WERI-Rb-1 (cell line): Measurements from ENCODE around the gene BRAF.

Source experiments
- DNase-seq: peaks from one replicate; pipeline ENCODE4 v3.0.0-alpha.2; 2020
- H3K27ac ChIP-seq: fragments of 250-450 bp; sonication (Bioruptor Pico); 2 replicates; pipeline ENCODE4 v1.5.1; 2020; ENCODE audit warnings: mild to moderate bottlenecking, moderate library complexity
- H3K27me3 ChIP-seq: fragments of 250-450 bp; sonication (Bioruptor Pico); 2 replicates; pipeline ENCODE4 v1.5.1; 2021; ENCODE audit warnings: mild to moderate bottlenecking, low read depth, moderate library complexity; ENCODE audit not compliant: insufficient read depth, severe bottlenecking
- H3K36me3 ChIP-seq: fragments of 250-450 bp; sonication (Bioruptor Pico); 2 replicates; pipeline ENCODE4 v1.5.1; 2020; ENCODE audit warnings: mild to moderate bottlenecking, moderate library complexity
- H3K4me3 ChIP-seq: 2 replicates; pipeline ENCODE4 v1.5.1; 2011; ENCODE audit warnings: low read depth, mild to moderate bottlenecking, control low read depth, low read length
- H3K9me3 ChIP-seq: fragments of 250-450 bp; sonication (Bioruptor Pico); 2 replicates; pipeline ENCODE4 v1.5.1; 2021; ENCODE audit warnings: mild to moderate bottlenecking, moderate library complexity; ENCODE audit not compliant: severe bottlenecking
- CTCF ChIP-seq: IDR thresholded peaks from 2 replicates; pipeline ENCODE4 v1.5.1; 2011; ENCODE audit warnings: low read depth, mild to moderate bottlenecking, control low read depth, inconsistent platforms, low read length

BRAF gene

DNA sequence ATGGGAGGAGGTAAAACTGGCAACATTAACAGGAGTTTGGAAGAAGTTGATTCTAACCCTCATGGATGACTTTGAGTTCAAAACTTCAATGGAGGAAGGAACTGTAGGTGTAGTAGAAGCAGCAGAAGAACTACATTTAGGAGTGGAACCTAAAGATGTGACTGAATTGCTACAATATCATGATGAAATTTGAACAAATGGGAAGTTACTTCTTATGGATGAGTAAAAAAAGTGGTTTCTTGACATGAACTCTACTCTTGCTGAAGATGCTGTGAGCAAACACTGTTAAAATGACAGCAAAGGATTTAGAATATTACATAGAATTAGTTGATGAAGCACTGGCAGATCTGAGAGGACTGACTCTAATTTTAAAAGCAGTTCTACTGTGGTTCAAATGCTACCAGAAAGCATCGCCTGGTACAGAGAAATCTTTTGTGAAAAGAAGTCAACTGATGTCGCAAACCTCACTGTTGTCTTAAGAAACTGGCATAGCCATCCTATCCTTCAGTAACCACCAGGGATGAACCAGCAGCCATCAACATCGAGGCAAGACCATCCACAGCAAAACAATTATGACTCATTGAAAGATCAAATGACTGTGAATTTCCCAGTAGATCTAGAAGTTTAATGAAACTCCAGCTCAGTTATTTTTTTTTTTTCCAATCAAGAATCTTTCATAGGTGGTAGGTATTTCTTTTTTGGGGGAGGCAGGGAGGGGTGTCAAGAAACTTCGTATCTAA lies 20.8 kb downstream of the BRAF start:
- Histone ChIP-seq H3K4me3 (no peak overlapping the region), H3K27me3 (no peaks in the 10 kb centered on the region), H3K9me3 (no peaks in the 10 kb centered on the region), H3K27ac (no peak overlapping the region), H3K36me3 (no peaks in the 10 kb centered on the region)
- TF ChIP-seq CTCF, result no peak
- no peak for DNase-seq

DNA sequence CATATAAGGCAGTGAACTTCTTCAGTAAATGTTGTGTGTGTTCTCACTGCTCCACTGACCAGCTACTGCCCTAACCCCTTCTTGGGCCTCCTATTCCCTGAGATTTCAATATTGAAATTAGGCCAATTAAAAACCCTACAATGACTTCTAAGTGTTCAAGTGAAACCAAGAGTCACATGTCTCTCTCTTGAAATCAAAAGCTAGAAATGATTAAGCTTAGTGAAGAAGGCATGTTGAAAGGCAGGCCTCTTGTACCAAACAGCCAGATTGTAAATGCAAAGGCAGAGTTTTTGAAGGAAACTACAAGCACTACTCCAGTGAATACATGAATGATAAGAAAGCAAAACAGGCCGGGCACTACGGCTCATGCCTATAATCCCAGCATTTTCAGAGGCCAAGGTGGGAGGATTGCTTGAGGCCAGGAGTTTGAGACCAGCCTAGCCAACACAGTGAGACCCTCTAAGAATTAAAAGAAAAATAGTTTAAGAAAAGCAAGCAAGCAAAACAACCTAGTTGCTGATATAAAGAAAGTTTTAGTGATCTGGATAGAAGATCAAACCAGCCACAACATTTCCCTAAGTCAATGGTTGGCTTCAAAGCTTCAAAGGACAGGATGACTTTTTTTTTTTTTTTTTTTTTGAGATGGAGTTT lies 22.3 kb downstream of the BRAF start:
- TF ChIP-seq CTCF, result no peak
- Histone ChIP-seq H3K27ac (no peak overlapping the region), H3K36me3 (no peaks in the 10 kb centered on the region), H3K4me3 (no peak overlapping the region), H3K9me3 (no peaks in the 10 kb centered on the region), H3K27me3 (no peaks in the 10 kb centered on the region)
- no peak for DNase-seq

DNA sequence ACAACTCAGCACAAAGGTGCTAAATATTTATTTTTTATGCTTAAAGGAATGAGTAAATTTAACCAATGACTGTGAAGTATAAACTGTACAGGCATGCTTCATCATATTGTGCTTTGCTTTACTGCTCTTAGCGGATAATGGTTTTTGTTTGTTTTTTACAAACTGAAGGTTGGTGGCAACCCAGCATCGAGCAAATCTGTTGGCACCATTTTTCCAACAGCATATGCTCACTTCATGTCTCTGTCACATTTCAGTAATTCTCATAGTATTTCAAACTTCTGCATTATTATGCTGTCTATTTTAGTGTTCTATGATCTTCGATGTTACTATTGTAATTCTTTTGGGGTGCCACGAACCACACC lies 22.8 kb downstream of the BRAF start:
- Histone ChIP-seq H3K27me3 (no peaks in the 10 kb centered on the region), H3K27ac (no peak overlapping the region), H3K36me3 (no peaks in the 10 kb centered on the region), H3K4me3 (no peak overlapping the region), H3K9me3 (no peaks in the 10 kb centered on the region)
- DNase-seq, result no peak
- TF ChIP-seq CTCF, result no peak

GRCh38 chr7:140899883-140900282 lies 24.8 kb downstream of the BRAF start:
- peak; percentile 30; the same call in 1 of the 2 replicates for TF ChIP-seq CTCF
- H3K27ac ChIP-seq, result no peak overlapping the region
- H3K36me3 ChIP-seq, result no peaks in the 10 kb centered on the region
- H3K27me3 ChIP-seq, result no peaks in the 10 kb centered on the region
- no peak overlapping the region for H3K4me3 ChIP-seq
- peak; percentile 38 for DNase-seq
- no peaks in the 10 kb centered on the region for H3K9me3 ChIP-seq

DNA sequence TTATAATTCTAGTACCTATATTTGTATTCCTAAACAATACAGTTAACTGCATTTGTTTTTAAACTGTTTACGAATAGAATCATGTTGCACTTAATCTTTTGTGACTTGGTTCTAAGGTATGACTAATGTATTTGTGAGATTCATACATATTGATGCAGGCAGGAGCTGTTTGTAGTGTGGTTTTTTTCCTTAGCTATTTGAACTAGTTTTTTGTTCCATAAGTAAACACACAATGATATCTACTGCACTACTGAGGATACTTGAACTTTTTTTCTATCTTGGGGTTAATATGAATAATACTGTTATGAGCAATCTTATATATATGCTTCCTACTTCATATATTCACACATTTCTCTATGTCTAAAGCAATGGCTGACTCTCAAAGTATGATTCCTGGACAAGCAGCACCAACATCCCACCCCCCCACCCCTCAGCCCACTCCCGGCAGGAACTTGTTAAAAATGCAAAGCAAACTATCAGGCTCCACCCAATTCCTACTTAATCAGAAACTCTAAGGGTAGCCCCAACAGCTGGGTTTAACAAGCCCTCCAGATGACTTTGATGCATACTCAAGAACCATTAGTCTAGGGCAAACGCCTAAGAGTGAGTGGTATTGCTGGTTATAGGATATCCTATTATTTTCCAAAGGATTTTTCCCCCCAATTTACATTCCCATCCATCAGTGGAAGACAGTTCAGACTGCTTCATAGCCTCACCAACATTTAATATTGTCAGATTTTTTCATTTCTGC lies 25.8 kb downstream of the BRAF start:
- Histone ChIP-seq H3K27me3 (no peaks in the 10 kb centered on the region), H3K9me3 (no peaks in the 10 kb centered on the region)

More for the DNA sequence above, 25.8 kb downstream of the BRAF start:
- DNase-seq, result no peak
- Histone ChIP-seq H3K4me3 (no peak overlapping the region), H3K27ac (no peak overlapping the region), H3K36me3 (no peaks in the 10 kb centered on the region)
- TF ChIP-seq CTCF, result no peak
